ENCODE results near the gene PTPN13.

Gene PTPN13

DNA sequence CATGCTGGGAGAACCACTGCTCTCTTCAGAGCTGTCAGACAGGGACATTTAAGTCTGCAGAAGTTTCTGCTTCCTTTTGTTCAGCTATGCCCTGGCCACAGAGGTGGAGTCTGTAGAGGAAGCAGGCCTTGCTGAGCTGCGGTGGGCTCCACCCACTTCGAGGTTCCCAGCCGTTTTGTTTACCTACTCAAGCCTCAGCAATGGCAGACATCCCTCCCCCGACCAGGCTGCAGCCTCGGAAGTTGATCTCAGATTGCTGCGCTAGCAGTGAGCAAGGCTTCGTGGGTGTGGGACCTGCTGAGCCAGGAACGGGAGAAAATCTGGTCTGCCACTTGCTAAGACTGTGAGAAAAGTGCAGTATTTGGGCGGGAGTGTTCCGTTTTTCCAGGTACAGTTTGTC, 136.2 kb downstream of the PTPN13 start:
- H3K4me1 ChIP-seq (ENCODE audit: insufficient read depth, low read length) = no peaks in the 10 kb centered on the region
- peaks cover 3% of the 10 kb centered on the region; the same call in 1 of the 2 replicates for H3K36me3 ChIP-seq (ENCODE audit: insufficient read depth, low read length)
- no peak overlapping the region for H3K9ac ChIP-seq (ENCODE audit: low read depth, low read length)
- no peaks in the 10 kb centered on the region for H3K9me3 ChIP-seq (ENCODE audit: control insufficient read depth, insufficient read depth, low read length)

DNA sequence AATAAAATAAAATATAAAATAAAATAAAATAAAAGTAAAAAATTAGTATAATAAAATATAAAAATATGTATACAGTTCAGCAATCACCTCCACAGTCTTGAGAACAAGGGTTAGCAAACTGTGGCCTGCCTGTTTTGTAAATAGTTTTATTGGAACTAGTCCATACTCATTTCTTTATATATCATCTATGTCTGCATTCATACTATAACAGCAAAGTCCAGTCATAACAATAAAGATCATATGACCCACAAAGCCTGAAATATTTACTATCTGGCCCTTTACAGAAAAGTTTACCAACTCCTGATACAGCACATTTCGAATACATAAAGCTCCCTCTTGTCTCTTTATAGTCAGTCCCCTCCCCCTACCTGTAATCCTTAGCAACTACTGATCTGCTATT, 143.1 kb downstream of the PTPN13 start:
- Histone ChIP-seq H3K9me3 (ENCODE audit: control insufficient read depth, insufficient read depth, low read length) (peaks cover 11% of the 10 kb centered on the region), H3K4me1 (ENCODE audit: insufficient read depth, low read length) (no peaks in the 10 kb centered on the region), H3K36me3 (ENCODE audit: insufficient read depth, low read length) (peaks cover 13% of the 10 kb centered on the region; the same call in 1 of the 2 replicates), H3K9ac (ENCODE audit: low read depth, low read length) (no peak overlapping the region)

DNA sequence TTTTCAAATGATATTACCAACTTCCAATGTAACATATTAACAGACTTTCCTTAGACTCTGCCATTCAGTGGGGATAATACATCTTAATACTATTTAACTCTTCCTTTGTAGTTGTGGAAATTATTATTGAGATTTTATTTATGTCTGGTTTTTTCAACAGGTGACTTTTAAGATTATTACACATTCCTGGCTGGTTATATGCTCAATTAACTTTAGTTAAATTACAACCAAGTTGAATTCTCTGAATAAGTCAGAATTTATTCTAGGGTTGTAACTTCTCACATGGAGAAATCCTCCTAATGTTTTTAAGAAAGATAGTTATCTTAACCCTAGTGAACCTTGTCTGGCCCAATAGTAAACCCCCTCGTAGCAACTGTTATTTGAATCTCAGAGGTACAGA, 147.7 kb downstream of the PTPN13 start:
- H3K9ac ChIP-seq (ENCODE audit: low read depth, low read length) = no peak overlapping the region
- peaks cover 11% of the 10 kb centered on the region for H3K9me3 ChIP-seq (ENCODE audit: control insufficient read depth, insufficient read depth, low read length)
- H3K4me1 ChIP-seq (ENCODE audit: insufficient read depth, low read length) = no peaks in the 10 kb centered on the region
- H3K36me3 ChIP-seq (ENCODE audit: insufficient read depth, low read length) = peaks cover 10% of the 10 kb centered on the region; the same call in 1 of the 2 replicates

DNA sequence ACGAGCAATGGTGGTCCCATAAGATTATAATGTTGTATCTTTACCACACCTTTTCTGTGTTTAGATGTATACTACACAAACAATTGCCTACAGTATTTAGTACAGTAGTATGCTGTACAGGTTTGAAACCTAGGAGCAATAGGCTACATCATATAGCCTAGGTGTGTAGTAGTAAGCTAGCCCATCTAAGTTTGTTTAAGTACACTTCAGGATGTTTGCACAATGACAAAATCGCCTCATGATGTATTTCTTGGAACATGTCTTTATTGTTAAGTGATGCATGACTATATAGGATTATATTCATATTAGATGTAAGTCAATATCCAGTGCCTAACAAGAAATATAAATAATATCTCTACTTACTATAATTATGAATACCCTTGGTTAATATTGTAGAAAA, 150.5 kb downstream of the PTPN13 start:
- Histone ChIP-seq H3K9ac (ENCODE audit: low read depth, low read length) (no peak overlapping the region), H3K9me3 (ENCODE audit: control insufficient read depth, insufficient read depth, low read length) (peaks cover 7% of the 10 kb centered on the region), H3K4me1 (ENCODE audit: insufficient read depth, low read length) (no peaks in the 10 kb centered on the region), H3K36me3 (ENCODE audit: insufficient read depth, low read length) (peaks cover 7% of the 10 kb centered on the region)

DNA sequence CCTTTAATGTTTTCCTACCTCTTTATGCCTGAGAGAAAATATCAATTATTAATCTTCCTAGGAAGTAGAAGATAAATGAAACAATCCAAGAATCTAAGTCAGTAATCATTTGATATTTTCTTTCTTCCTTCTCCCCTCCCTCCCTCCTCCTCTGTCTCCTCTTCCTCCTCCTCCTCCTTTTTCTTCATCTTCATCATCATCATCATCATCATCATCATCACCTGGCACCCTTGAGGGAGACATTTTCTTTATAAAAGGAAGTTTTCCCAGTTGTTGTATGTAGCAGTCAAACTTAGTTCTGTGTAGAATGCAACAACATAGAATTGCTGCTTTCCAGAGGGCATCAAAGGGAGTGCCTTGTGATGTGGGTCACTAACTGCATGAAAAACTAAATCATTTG, 155.0 kb downstream of the PTPN13 start:
- H3K36me3 ChIP-seq (ENCODE audit: insufficient read depth, low read length) = peaks cover 3% of the 10 kb centered on the region
- no peaks in the 10 kb centered on the region for H3K9me3 ChIP-seq (ENCODE audit: control insufficient read depth, insufficient read depth, low read length)
- H3K9ac ChIP-seq (ENCODE audit: low read depth, low read length) = no peak overlapping the region
- no peaks in the 10 kb centered on the region for H3K4me1 ChIP-seq (ENCODE audit: insufficient read depth, low read length)

DNA sequence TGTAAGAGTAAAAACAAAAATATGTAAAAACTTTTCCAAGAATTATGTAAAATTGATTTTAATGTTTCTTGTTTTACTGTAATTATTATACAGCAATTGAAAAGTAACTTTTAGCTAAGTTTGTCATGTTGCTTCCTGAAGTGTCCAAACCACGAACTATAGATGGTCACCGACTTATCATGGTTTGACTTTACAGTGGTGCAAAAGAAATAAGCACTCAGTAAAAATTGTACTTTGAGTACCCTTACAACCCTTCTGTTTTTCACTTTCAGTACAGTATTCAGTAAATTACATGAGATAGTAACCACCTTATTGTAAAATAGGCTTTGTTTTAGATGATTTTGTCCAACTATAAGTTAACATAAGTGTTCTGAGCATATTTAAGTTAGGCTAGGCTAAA, 161.3 kb downstream of the PTPN13 start:
- no peaks in the 10 kb centered on the region for H3K9me3 ChIP-seq (ENCODE audit: control insufficient read depth, insufficient read depth, low read length)
- H3K4me1 ChIP-seq (ENCODE audit: insufficient read depth, low read length) = no peaks in the 10 kb centered on the region
- H3K36me3 ChIP-seq (ENCODE audit: insufficient read depth, low read length) = no peaks in the 10 kb centered on the region; the same call in 1 of the 2 replicates
- H3K9ac ChIP-seq (ENCODE audit: low read depth, low read length) = no peak overlapping the region

DNA sequence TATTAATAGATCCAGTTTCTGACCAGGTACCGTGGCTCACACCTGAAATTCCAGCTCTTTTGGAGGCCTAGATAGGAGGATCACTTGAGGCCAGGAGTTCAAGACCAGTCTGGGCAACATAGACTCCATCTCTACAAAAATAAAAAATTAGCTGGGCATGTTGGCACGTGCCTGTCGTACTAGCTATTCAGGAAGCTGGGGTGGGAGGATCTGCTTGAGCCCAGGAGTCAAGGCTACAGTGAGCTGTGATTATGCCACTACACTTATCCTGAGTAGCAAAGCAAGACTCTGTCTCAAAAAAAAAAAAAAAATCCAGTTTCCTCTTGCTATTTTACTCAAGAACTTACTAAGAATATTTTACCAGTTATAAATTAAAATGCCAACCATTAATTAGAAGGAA, 163.4 kb downstream of the PTPN13 start:
- H3K9me3 ChIP-seq (ENCODE audit: control insufficient read depth, insufficient read depth, low read length) = no peaks in the 10 kb centered on the region
- no peaks in the 10 kb centered on the region for H3K4me1 ChIP-seq (ENCODE audit: insufficient read depth, low read length)
- H3K9ac ChIP-seq (ENCODE audit: low read depth, low read length) = no peak overlapping the region
- peaks cover 2% of the 10 kb centered on the region; the same call in 1 of the 2 replicates for H3K36me3 ChIP-seq (ENCODE audit: insufficient read depth, low read length)

DNA sequence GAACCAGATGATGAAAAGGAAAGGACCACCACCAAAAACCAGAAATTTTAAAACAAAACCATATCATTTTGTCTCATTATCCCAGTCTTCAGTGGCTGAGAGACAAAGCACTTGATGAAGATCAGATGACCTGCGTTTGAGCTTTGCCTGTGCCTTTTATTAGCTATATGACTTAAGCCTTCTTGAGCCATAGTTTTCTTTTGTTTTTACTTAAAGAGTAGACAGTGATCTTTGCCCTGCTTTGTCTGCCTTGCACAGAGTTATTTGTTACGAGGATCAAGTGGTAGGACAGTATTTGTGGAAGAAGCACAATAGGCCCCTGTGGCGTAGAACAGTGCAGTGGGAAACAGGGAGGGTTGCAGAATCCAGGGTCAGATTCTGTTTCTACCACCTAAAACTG, 165.2 kb downstream of the PTPN13 start:
- no peaks in the 10 kb centered on the region for H3K4me1 ChIP-seq (ENCODE audit: insufficient read depth, low read length)
- H3K9ac ChIP-seq (ENCODE audit: low read depth, low read length) = no peak overlapping the region
- H3K9me3 ChIP-seq (ENCODE audit: control insufficient read depth, insufficient read depth, low read length) = no peaks in the 10 kb centered on the region
- H3K36me3 ChIP-seq (ENCODE audit: insufficient read depth, low read length) = peaks cover 8% of the 10 kb centered on the region; the same call in 1 of the 2 replicates

DNA sequence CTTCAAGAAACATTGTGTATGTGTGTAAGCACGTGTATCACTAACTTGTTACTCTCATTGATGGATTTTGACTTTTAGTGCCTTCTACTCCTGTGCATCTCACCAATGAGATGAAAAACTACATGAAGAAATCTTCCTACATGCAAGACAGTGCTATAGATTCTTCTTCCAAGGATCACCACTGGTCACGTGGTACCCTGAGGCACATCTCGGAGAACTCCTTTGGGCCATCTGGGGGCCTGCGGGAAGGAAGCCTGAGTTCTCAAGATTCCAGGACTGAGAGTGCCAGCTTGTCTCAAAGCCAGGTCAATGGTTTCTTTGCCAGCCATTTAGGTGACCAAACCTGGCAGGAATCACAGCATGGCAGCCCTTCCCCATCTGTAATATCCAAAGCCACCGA, 168.5 kb downstream of the PTPN13 start:
- Histone ChIP-seq H3K9me3 (ENCODE audit: control insufficient read depth, insufficient read depth, low read length) (no peaks in the 10 kb centered on the region), H3K4me1 (ENCODE audit: insufficient read depth, low read length) (no peaks in the 10 kb centered on the region), H3K9ac (ENCODE audit: low read depth, low read length) (no peak overlapping the region), H3K36me3 (ENCODE audit: insufficient read depth, low read length) (peaks cover 9% of the 10 kb centered on the region)

DNA sequence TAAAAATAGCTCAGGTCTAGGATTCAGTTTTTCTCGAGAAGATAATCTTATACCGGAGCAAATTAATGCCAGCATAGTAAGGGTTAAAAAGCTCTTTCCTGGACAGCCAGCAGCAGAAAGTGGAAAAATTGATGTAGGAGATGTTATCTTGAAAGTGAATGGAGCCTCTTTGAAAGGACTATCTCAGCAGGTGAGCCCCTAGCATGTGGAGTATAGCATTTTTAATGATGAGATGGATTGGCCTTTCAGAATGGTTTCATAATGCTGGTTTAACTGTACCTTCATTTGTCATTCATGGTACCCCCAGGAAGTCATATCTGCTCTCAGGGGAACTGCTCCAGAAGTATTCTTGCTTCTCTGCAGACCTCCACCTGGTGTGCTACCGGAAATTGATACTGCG, 175.7 kb downstream of the PTPN13 start:
- H3K9me3 ChIP-seq (ENCODE audit: control insufficient read depth, insufficient read depth, low read length) = no peaks in the 10 kb centered on the region
- H3K9ac ChIP-seq (ENCODE audit: low read depth, low read length) = no peak overlapping the region
- H3K36me3 ChIP-seq (ENCODE audit: insufficient read depth, low read length) = peaks cover 13% of the 10 kb centered on the region; the same call in 1 of the 2 replicates
- H3K4me1 ChIP-seq (ENCODE audit: insufficient read depth, low read length) = no peaks in the 10 kb centered on the region

DNA sequence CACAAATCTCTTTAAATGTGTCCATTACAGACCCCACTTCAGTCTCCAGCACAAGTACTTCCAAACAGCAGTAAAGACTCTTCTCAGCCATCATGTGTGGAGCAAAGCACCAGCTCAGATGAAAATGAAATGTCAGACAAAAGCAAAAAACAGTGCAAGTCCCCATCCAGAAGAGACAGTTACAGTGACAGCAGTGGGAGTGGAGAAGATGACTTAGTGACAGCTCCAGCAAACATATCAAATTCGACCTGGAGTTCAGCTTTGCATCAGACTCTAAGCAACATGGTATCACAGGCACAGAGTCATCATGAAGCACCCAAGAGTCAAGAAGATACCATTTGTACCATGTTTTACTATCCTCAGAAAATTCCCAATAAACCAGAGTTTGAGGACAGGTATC, 177.0 kb downstream of the PTPN13 start:
- Histone ChIP-seq H3K36me3 (ENCODE audit: insufficient read depth, low read length) (peaks cover 15% of the 10 kb centered on the region; the same call in 1 of the 2 replicates), H3K9ac (ENCODE audit: low read depth, low read length) (no peak overlapping the region), H3K9me3 (ENCODE audit: control insufficient read depth, insufficient read depth, low read length) (no peaks in the 10 kb centered on the region), H3K4me1 (ENCODE audit: insufficient read depth, low read length) (no peaks in the 10 kb centered on the region)

DNA sequence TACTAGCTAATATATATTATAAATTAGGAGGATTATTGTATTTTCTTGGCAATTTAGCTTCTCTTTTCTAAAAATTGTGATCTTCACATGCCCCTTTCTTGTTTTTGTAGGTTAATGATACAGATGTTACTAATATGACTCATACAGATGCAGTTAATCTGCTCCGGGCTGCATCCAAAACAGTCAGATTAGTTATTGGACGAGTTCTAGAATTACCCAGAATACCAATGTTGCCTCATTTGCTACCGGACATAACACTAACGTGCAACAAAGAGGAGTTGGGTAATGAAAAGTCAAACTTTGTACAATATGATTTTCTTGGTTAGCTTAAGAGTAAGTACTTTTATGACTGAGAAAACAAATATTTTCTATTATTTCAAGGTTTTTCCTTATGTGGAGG, 180.9 kb downstream of the PTPN13 start:
- no peak overlapping the region for H3K9ac ChIP-seq (ENCODE audit: low read depth, low read length)
- H3K9me3 ChIP-seq (ENCODE audit: control insufficient read depth, insufficient read depth, low read length) = no peaks in the 10 kb centered on the region
- peaks cover 12% of the 10 kb centered on the region; the same call in 1 of the 2 replicates for H3K36me3 ChIP-seq (ENCODE audit: insufficient read depth, low read length)
- no peaks in the 10 kb centered on the region for H3K4me1 ChIP-seq (ENCODE audit: insufficient read depth, low read length)

DNA sequence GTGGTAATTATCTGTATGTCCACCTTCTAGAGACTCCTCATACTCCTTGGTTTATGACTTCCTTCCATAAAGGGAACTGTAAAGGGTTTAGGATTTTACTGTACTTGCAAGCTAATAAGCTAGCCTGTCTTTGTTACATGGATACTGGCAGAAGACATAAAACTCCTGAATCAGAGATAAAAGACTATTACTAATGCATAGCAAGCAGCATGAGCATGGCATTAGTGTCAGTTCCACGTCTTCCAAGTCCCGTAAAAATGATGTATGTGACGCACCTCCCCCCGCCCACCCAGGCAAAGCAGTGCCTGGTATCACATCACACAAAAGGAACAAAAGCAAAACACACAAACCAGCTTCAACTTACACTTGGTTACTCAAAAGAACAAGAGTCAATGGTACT, 184.1 kb downstream of the PTPN13 start:
- H3K36me3 ChIP-seq (ENCODE audit: insufficient read depth, low read length) = 0 out of 2 replicates have a peak, but pooled peaks cover 7% of the 10 kb centered on the region
- no peaks in the 10 kb centered on the region for H3K9me3 ChIP-seq (ENCODE audit: control insufficient read depth, insufficient read depth, low read length)
- no peak overlapping the region for H3K9ac ChIP-seq (ENCODE audit: low read depth, low read length)
- no peaks in the 10 kb centered on the region for H3K4me1 ChIP-seq (ENCODE audit: insufficient read depth, low read length)

DNA sequence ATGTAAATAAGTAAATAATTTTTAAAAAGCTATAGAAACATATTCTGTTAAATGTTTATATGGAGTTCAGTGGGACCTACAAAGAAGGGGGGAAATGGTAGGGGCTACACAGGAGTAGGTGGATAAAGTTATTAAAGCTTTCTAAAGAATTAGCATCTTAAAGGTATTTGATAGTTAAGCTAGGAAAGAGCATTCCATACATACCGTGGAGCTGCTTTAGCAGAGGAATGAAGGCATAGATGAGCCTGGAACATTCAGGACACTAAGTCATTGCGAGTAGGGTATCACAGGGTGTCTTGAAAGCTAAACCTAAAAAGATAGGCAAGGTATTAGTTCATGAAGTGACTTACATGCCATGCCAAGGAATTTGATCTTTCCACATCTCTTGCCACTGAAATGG, 194.7 kb downstream of the PTPN13 start:
- Histone ChIP-seq H3K36me3 (ENCODE audit: insufficient read depth, low read length) (peaks cover 9% of the 10 kb centered on the region; the same call in 1 of the 2 replicates), H3K4me1 (ENCODE audit: insufficient read depth, low read length) (peaks cover 3% of the 10 kb centered on the region; the same call in 1 of the 2 replicates), H3K9ac (ENCODE audit: low read depth, low read length) (no peak overlapping the region), H3K9me3 (ENCODE audit: control insufficient read depth, insufficient read depth, low read length) (peaks cover 2% of the 10 kb centered on the region)

DNA sequence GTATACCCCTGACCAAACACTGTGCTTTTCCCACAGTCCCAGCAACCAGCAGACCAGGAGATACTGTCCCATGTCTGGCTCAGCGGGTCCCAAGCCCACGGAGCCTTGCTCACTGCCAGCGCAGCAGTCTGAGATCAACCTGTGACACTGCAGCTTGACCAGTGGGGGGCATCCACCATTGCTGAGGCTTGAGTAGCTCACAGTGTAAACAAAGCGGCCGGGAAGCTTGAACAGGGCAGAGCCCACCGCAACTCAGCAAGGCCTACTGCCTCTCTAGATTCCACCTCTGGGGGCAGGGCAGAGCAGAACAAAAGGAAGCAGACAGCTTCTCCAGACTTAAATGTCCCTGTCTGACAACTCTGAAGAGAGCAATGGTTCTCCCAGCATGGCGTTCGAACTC, 197.0 kb downstream of the PTPN13 start:
- H3K9ac ChIP-seq (ENCODE audit: low read depth, low read length) = no peak overlapping the region
- H3K9me3 ChIP-seq (ENCODE audit: control insufficient read depth, insufficient read depth, low read length) = peaks cover 2% of the 10 kb centered on the region
- H3K4me1 ChIP-seq (ENCODE audit: insufficient read depth, low read length) = peaks cover 3% of the 10 kb centered on the region; the same call in 1 of the 2 replicates
- peaks cover 7% of the 10 kb centered on the region; the same call in 1 of the 2 replicates for H3K36me3 ChIP-seq (ENCODE audit: insufficient read depth, low read length)

DNA sequence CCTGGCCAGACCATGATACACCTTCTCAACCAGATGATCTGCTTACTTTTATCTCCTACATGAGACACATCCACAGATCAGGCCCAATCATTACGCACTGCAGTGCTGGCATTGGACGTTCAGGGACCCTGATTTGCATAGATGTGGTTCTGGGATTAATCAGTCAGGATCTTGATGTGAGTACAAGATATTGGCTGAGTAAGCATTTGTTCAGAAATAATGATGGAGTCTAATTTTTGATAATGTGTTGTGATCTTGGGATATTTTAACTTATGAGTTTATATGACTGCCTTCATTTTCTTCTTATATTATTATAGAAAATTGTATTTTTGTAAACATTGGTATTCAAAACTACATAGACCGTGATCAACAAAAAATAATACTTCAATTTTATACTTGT, 215.7 kb downstream of the PTPN13 start:
- peaks cover 8% of the 10 kb centered on the region for H3K36me3 ChIP-seq (ENCODE audit: insufficient read depth, low read length)
- peaks cover 7% of the 10 kb centered on the region for H3K4me1 ChIP-seq (ENCODE audit: insufficient read depth, low read length)
- no peaks in the 10 kb centered on the region for H3K9me3 ChIP-seq (ENCODE audit: control insufficient read depth, insufficient read depth, low read length)
- H3K9ac ChIP-seq (ENCODE audit: low read depth, low read length) = no peak overlapping the region
